HL-60 (cell line): ENCODE data around the gene CPN2.

Source experiments
- CTCF ChIP-seq: IDR thresholded peaks from one replicate; pipeline ENCODE4 v1.5.1; 2011; ENCODE audit warnings: low read length, control low read depth, inconsistent platforms; ENCODE audit not compliant: insufficient read depth
- GABPA ChIP-seq: IDR thresholded peaks from 2 replicates; pipeline ENCODE4 v1.6.1; 2012; ENCODE audit warnings: low read depth
- POLR2AphosphoS5 ChIP-seq: IDR thresholded peaks from 2 replicates; pipeline ENCODE4 v1.6.1; 2012; ENCODE audit warnings: low read depth
- SPI1 ChIP-seq: IDR thresholded peaks from 2 replicates; pipeline ENCODE4 v1.6.1; 2012; ENCODE audit warnings: low read depth, mild to moderate bottlenecking, borderline replicate concordance
- TF ChIP-seq, protein P1 (sequence below): IDR thresholded peaks from 2 replicates; pipeline ENCODE4 v1.6.1; 2012; ENCODE audit warnings: low read depth; ENCODE audit not compliant: insufficient replicate concordance

DNA sequence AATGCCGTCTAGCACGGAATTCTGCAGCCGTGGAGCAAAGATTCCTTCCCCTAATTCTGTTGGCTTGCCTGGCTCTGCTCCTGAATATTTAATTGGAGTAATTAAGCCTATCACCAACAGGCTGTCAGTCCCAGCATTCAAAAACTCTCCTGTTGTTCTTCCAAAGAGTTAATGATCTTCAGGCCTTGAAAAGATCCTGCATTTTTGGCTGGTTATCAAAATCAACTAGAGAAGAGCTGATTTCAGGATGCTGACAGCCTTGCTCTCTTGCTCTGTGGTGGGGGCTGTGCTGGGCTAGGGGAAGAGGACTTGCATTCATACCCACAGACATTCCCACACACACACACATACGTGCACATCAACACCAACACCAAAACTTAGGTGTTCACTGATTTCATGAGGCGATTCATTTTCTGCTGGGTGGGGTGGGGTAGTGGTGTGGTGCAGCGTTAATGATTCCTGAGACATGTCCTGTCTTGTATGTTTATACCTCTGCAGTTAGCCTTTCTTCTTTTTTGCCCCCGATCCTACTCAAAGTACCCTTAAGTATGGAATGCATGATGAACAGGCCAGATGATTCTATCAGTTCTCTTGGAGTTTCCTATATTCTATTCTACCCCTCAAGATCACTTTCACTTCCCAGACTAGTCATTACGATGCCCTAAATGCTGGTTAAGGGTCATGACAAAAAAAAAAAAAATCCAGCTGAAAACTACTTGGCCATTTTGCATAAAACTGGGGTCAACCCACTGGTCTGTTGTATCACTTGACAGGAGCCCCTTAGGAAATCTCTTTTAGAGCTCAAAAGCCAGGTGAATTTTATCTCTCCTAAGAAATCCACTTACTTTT lies 42.3 kb downstream of the CPN2 start:
- TF ChIP-seq CTCF (no peak), GABPA (no peak), POLR2AphosphoS5 (no peak), SPI1 (no peak)
- TF ChIP-seq, protein P1, sequence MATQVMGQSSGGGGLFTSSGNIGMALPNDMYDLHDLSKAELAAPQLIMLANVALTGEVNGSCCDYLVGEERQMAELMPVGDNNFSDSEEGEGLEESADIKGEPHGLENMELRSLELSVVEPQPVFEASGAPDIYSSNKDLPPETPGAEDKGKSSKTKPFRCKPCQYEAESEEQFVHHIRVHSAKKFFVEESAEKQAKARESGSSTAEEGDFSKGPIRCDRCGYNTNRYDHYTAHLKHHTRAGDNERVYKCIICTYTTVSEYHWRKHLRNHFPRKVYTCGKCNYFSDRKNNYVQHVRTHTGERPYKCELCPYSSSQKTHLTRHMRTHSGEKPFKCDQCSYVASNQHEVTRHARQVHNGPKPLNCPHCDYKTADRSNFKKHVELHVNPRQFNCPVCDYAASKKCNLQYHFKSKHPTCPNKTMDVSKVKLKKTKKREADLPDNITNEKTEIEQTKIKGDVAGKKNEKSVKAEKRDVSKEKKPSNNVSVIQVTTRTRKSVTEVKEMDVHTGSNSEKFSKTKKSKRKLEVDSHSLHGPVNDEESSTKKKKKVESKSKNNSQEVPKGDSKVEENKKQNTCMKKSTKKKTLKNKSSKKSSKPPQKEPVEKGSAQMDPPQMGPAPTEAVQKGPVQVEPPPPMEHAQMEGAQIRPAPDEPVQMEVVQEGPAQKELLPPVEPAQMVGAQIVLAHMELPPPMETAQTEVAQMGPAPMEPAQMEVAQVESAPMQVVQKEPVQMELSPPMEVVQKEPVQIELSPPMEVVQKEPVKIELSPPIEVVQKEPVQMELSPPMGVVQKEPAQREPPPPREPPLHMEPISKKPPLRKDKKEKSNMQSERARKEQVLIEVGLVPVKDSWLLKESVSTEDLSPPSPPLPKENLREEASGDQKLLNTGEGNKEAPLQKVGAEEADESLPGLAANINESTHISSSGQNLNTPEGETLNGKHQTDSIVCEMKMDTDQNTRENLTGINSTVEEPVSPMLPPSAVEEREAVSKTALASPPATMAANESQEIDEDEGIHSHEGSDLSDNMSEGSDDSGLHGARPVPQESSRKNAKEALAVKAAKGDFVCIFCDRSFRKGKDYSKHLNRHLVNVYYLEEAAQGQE = no peak
